GM19240 (cell line): ENCODE results near the gene MLC1.

ENCODE experiments used
- DNase-seq: peaks from one replicate; pipeline ENCODE4 v3.0.0; 2011; ENCODE audit warnings: low spot score; ENCODE audit not compliant: insufficient read length

Gene MLC1

GRCh38 chr22:50058906-50059880 is 26.0 kb downstream of the MLC1 start:
- DNase-seq: no peak

GRCh38 chr22:50058061-50058905 is 26.9 kb downstream of the MLC1 start, which contains the start of gene TTLL8:
Gene TTLL8 (minus strand): TSS chr22:50058298.
- DNase-seq: no peak

- no peak for DNase-seq
These were observed 27.8 kb downstream of the MLC1 start for GRCh38 chr22:50057278-50058060.

- DNase-seq: no peak
These were observed 28.8 kb downstream of the MLC1 start for GRCh38 chr22:50056214-50056972.

- no peak for DNase-seq
These were observed 31.4 kb downstream of the MLC1 start for GRCh38 chr22:50053861-50054260.

GRCh38 chr22:50051930-50052329 is 33.3 kb downstream of the MLC1 start:
- no peak for DNase-seq

GRCh38 chr22:50049299-50050195 is 35.7 kb downstream of the MLC1 start:
- DNase-seq: no peak

GRCh38 chr22:50048836-50049235 is 36.4 kb downstream of the MLC1 start:
- no peak for DNase-seq

GRCh38 chr22:50048061-50048765 is 37.0 kb downstream of the MLC1 start:
- no peak for DNase-seq

GRCh38 chr22:50047346-50047745 is 37.9 kb downstream of the MLC1 start:
- no peak for DNase-seq

GRCh38 chr22:50046481-50047245 is 38.6 kb downstream of the MLC1 start:
- DNase-seq: no peak

- DNase-seq: no peak
These were observed 39.2 kb downstream of the MLC1 start for GRCh38 chr22:50046019-50046415.

GRCh38 chr22:50045211-50046018 is 39.8 kb downstream of the MLC1 start:
- DNase-seq: no peak

- no peak for DNase-seq
These were observed 40.6 kb downstream of the MLC1 start for GRCh38 chr22:50044485-50045118.

GRCh38 chr22:50041361-50042065 is 43.7 kb downstream of the MLC1 start:
- no peak for DNase-seq

GRCh38 chr22:50040717-50041116 is 44.5 kb downstream of the MLC1 start:
- DNase-seq: no peak
